ENCODE results near the gene DPP8.

DNA sequence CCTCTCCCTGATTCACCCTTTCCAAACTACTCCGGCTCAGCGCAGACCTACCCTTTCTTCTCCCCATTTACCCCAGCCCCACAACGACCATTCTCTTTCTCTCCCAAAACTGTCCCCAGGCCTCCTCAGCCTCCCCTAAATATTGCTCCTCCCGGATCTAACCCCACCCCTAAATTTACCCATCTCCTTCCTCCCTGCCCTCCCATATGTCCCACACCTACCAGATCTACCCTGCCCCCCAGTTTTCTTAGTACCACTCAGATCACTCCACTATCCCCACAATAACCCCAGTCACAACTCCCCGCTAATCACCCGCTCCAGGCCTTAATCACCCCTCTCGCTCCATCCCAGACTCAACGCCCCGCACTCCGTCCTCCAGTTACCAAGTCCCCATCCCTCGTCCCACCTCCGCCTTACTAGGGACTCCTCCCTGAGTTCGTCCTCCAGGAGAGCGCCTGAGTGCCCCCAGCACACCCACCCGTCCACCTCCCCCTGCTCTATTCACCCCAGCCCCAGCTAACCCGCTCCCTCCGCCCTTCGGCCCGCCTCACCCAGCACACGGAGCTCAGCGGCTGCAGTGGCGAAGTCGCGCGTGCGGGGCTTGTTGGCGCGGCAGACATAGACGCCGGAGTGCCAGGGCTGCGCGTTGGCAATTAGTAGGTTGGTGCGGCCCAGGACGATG, 121.1 kb downstream of the DPP8 start:
- TF ChIP-seq EZH2 (IDR thresholded peaks at IDR 0.05; ENCODE audit: borderline replicate concordance, low read depth, low read length, poor library complexity, severe bottlenecking) = no peak
- TF ChIP-seq, protein P1, sequence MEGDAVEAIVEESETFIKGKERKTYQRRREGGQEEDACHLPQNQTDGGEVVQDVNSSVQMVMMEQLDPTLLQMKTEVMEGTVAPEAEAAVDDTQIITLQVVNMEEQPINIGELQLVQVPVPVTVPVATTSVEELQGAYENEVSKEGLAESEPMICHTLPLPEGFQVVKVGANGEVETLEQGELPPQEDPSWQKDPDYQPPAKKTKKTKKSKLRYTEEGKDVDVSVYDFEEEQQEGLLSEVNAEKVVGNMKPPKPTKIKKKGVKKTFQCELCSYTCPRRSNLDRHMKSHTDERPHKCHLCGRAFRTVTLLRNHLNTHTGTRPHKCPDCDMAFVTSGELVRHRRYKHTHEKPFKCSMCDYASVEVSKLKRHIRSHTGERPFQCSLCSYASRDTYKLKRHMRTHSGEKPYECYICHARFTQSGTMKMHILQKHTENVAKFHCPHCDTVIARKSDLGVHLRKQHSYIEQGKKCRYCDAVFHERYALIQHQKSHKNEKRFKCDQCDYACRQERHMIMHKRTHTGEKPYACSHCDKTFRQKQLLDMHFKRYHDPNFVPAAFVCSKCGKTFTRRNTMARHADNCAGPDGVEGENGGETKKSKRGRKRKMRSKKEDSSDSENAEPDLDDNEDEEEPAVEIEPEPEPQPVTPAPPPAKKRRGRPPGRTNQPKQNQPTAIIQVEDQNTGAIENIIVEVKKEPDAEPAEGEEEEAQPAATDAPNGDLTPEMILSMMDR (conservative IDR thresholded peaks at IDR 0.05; ENCODE audit: low read depth, low read length) = no peak
